ENCODE measurements around the gene EIF3B. TPM values are rescaled to one million over a fixed set of nuclear protein-coding genes. Genes with fewer than 3 reads are reported as not detected.

EIF3B gene
- total RNA-seq, 1 experiment from 2014 or later, result 364 TPM

- ChIA-PET POLR2A (ENCODE audit: low non-redundant PET) (no interaction called here), CTCF (no interaction called here)
- H3K4me1 ChIP-seq (ENCODE audit: insufficient read depth, low read length, poor library complexity, severe bottlenecking), result peaks cover 20% of the 10 kb centered on the region
- H3K36me3 ChIP-seq (ENCODE audit: insufficient read depth, low read length, poor library complexity, severe bottlenecking), result no peaks in the 10 kb centered on the region
- peak; percentile 83 for DNase-seq (ENCODE audit: low spot score)
- intact Hi-C loops (cut with micrococcal nuclease; ENCODE audit: unreplicated experiment), result no loop called here
- BruUV-seq (replicated peaks), result no TSS peak
- H3K9me3 ChIP-seq (ENCODE audit: low read depth, low read length, poor library complexity, severe bottlenecking), result no peaks in the 10 kb centered on the region
- no peaks in the 10 kb centered on the region for H3K27me3 ChIP-seq (replicated peaks; ENCODE audit: insufficient read depth, low read depth, low read length, poor library complexity)
- TF ChIP-seq, protein P1, sequence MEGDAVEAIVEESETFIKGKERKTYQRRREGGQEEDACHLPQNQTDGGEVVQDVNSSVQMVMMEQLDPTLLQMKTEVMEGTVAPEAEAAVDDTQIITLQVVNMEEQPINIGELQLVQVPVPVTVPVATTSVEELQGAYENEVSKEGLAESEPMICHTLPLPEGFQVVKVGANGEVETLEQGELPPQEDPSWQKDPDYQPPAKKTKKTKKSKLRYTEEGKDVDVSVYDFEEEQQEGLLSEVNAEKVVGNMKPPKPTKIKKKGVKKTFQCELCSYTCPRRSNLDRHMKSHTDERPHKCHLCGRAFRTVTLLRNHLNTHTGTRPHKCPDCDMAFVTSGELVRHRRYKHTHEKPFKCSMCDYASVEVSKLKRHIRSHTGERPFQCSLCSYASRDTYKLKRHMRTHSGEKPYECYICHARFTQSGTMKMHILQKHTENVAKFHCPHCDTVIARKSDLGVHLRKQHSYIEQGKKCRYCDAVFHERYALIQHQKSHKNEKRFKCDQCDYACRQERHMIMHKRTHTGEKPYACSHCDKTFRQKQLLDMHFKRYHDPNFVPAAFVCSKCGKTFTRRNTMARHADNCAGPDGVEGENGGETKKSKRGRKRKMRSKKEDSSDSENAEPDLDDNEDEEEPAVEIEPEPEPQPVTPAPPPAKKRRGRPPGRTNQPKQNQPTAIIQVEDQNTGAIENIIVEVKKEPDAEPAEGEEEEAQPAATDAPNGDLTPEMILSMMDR (conservative IDR thresholded peaks at IDR 0.05; ENCODE audit: low read depth, low read length), result no peak
- TF ChIP-seq EZH2 (IDR thresholded peaks at IDR 0.05; ENCODE audit: borderline replicate concordance, low read depth, low read length, poor library complexity, severe bottlenecking), result no peak
- H3K4me3 ChIP-seq (ENCODE audit: low read depth, low read length, poor library complexity, severe bottlenecking), result no peak overlapping the region
- peak overlapping the region; percentile 82 for H3K27ac ChIP-seq (ENCODE audit: low read depth, low read length, poor library complexity, severe bottlenecking)
Observed at GRCh38 chr7:2399848-2400587, 45.4 kb downstream of the EIF3B start.

DNA sequence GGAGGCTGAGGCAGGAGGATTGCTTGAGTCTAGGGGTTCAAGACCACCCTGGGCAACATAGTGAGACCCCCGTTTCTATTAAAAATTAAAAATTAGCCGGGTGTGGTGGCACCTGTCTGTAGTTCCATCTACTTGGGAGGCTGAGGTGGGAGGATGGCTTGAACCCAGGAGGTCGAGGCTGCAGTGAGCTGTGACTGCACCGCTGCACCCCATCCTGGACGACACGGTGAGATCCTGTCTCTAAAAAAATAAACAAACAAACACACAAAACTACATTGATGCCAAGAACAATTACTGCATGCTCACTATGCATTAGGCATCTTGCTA lies 48.0 kb downstream of the EIF3B start:
- H3K4me3 ChIP-seq (ENCODE audit: low read depth, low read length, poor library complexity, severe bottlenecking), result peak overlapping the region; percentile 95
- intact Hi-C loops (cut with micrococcal nuclease; ENCODE audit: unreplicated experiment), result no loop called here
- no peaks in the 10 kb centered on the region for H3K27me3 ChIP-seq (replicated peaks; ENCODE audit: insufficient read depth, low read depth, low read length, poor library complexity)
- no peak for DNase-seq (ENCODE audit: low spot score)
- no peak for TF ChIP-seq EZH2 (IDR thresholded peaks at IDR 0.05; ENCODE audit: borderline replicate concordance, low read depth, low read length, poor library complexity, severe bottlenecking)
- H3K36me3 ChIP-seq (ENCODE audit: insufficient read depth, low read length, poor library complexity, severe bottlenecking), result no peaks in the 10 kb centered on the region
- no peaks in the 10 kb centered on the region for H3K9me3 ChIP-seq (ENCODE audit: low read depth, low read length, poor library complexity, severe bottlenecking)
- CTCF ChIA-PET, result interaction anchor here (0.6 kb wide), 1 partner anchor 503 kb away, joined by 4 read pairs; no protein-coding TSS in a partner anchor
- peak overlapping the region; percentile 46 for H3K27ac ChIP-seq (ENCODE audit: low read depth, low read length, poor library complexity, severe bottlenecking)
- POLR2A ChIA-PET (ENCODE audit: low non-redundant PET), result interaction anchor here (0.7 kb wide), 1 partner anchor 181 kb away, joined by 8 read pairs; no protein-coding TSS in a partner anchor
- H3K4me1 ChIP-seq (ENCODE audit: insufficient read depth, low read length, poor library complexity, severe bottlenecking), result peaks cover 20% of the 10 kb centered on the region
- TSS peak; percentile 92 for BruUV-seq (replicated peaks)

DNA sequence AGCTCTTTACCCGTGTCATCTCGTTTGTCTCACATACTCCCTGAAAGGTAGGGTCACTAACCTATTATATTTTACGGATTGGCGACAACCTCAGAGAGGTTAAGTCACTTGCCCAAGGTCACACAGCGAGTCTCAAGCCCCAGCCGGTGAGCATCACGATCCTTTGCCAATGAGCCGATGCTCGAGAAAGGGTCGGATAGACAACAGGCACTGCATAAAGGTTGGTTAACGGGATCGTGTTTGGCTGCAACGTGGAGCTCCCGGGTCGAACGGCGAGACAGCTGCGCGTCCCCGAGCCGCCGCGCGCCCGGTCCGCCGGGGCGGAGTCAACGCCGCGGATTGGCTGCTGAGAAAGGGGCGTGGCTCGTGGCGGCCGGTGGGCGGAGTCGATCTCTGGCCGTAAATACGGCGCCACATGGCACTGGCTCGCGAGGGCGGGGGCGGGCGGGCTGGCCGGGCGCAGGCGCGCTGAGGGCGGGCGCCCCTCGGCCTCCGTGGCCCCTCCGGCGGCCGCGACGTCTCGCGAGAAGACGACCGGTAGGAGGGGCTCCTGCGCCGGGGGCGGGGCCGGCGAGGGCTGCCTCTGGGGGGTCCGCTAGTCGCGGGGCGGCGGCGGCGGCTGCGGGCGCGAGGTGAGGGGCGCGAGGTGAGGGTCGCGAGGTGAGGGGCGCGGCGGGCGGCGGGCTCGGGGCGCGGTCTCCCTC lies 48.5 kb downstream of the EIF3B start, which contains the start of gene CHST12:
TSS of gene CHST12 (plus strand) at position 598 of the 704 bp plus-strand sequence. CDS start 29,029 bp downstream, outside the sequence.
- H3K27ac ChIP-seq (ENCODE audit: low read depth, low read length, poor library complexity, severe bottlenecking), result peak within 1 kb of the TSS; percentile 76
- BruUV-seq (replicated peaks), result no TSS peak
- no peaks in the 10 kb centered on the region for H3K36me3 ChIP-seq (ENCODE audit: insufficient read depth, low read length, poor library complexity, severe bottlenecking)
- peak; percentile 95 for DNase-seq (ENCODE audit: low spot score)
- POLR2A ChIA-PET (ENCODE audit: low non-redundant PET), result interaction anchor here (0.7 kb wide), 1 partner anchor 181 kb away, joined by 8 read pairs; no protein-coding TSS in a partner anchor
- CTCF ChIA-PET, result interaction anchor here (0.6 kb wide), 1 partner anchor 504 kb away, joined by 4 read pairs; no protein-coding TSS in a partner anchor
- peak within 1 kb of the TSS; percentile 95 for H3K4me3 ChIP-seq (ENCODE audit: low read depth, low read length, poor library complexity, severe bottlenecking)
- H3K9me3 ChIP-seq (ENCODE audit: low read depth, low read length, poor library complexity, severe bottlenecking), result no peaks in the 10 kb centered on the region
- TF ChIP-seq, protein P1 (conservative IDR thresholded peaks at IDR 0.05; ENCODE audit: low read depth, low read length), result no peak
- TF ChIP-seq EZH2 (IDR thresholded peaks at IDR 0.05; ENCODE audit: borderline replicate concordance, low read depth, low read length, poor library complexity, severe bottlenecking), result no peak
- H3K4me1 ChIP-seq (ENCODE audit: insufficient read depth, low read length, poor library complexity, severe bottlenecking), result peaks cover 20% of the 10 kb centered on the region
- H3K27me3 ChIP-seq (replicated peaks; ENCODE audit: insufficient read depth, low read depth, low read length, poor library complexity), result no peaks in the 10 kb centered on the region
- intact Hi-C loops (cut with micrococcal nuclease; ENCODE audit: unreplicated experiment), result no loop called here
